Measurements from ENCODE around the gene ZC3H12C.

Gene ZC3H12C

GRCh38 chr11:110176366-110177085 is 83.3 kb downstream of the ZC3H12C start:
- Histone ChIP-seq H3K9me3 (ENCODE audit: control insufficient read depth, low read length) (no peaks in the 10 kb centered on the region), H3K27me3 (replicated peaks; ENCODE audit: control insufficient read depth, insufficient read depth, low read length, poor library complexity, severe bottlenecking) (no peaks in the 10 kb centered on the region), H3K36me3 (ENCODE audit: control insufficient read depth, insufficient read depth, low read length) (no peaks in the 10 kb centered on the region), H3K4me3 (ENCODE audit: insufficient read depth, low read depth, low read length, poor library complexity, severe bottlenecking) (no peak overlapping the region), H3K4me1 (ENCODE audit: control insufficient read depth, insufficient read depth, low read length, poor library complexity, severe bottlenecking) (peaks cover 3% of the 10 kb centered on the region), H3K27ac (ENCODE audit: insufficient read depth, low read length, poor library complexity, severe bottlenecking) (no peak overlapping the region)
- DNase-seq = no peak

- H3K36me3 ChIP-seq (ENCODE audit: control insufficient read depth, insufficient read depth, low read length) = no peaks in the 10 kb centered on the region
- no peaks in the 10 kb centered on the region for H3K27me3 ChIP-seq (replicated peaks; ENCODE audit: control insufficient read depth, insufficient read depth, low read length, poor library complexity, severe bottlenecking)
- no peak overlapping the region for H3K4me3 ChIP-seq (ENCODE audit: insufficient read depth, low read depth, low read length, poor library complexity, severe bottlenecking)
- DNase-seq = no peak
- peaks cover 3% of the 10 kb centered on the region for H3K4me1 ChIP-seq (ENCODE audit: control insufficient read depth, insufficient read depth, low read length, poor library complexity, severe bottlenecking)
- no peak overlapping the region for H3K27ac ChIP-seq (ENCODE audit: insufficient read depth, low read length, poor library complexity, severe bottlenecking)
- no peaks in the 10 kb centered on the region for H3K9me3 ChIP-seq (ENCODE audit: control insufficient read depth, low read length)
Observed at GRCh38 chr11:110177086-110177456, 83.9 kb downstream of the ZC3H12C start.

DNA sequence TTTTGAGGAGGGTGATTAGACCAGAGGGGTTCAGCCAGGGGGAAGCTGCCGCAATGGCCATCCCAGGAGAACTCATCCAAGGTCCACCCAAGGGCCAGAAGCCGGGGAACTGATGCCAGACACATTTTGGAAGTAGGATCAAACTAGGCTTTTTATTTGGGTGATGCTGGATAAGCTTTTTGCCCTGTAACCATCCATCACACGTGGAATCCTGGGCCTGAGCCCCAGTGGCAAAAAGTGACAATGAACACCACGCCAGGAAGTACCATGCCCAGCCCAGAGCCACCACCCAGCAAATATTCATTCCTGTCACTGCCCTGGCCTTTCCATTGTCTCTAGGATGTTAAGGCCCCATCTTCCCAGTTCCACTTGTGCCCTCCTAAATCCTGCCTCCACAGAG is 85.9 kb downstream of the ZC3H12C start:
- no peak overlapping the region for H3K4me3 ChIP-seq (ENCODE audit: insufficient read depth, low read depth, low read length, poor library complexity, severe bottlenecking)

GRCh38 chr11:110182886-110183285 is 89.7 kb downstream of the ZC3H12C start:
- H3K27ac ChIP-seq (ENCODE audit: insufficient read depth, low read length, poor library complexity, severe bottlenecking) = no peak overlapping the region
- no peak overlapping the region for H3K4me3 ChIP-seq (ENCODE audit: insufficient read depth, low read depth, low read length, poor library complexity, severe bottlenecking)
- no peaks in the 10 kb centered on the region for H3K27me3 ChIP-seq (replicated peaks; ENCODE audit: control insufficient read depth, insufficient read depth, low read length, poor library complexity, severe bottlenecking)
- H3K9me3 ChIP-seq (ENCODE audit: control insufficient read depth, low read length) = no peaks in the 10 kb centered on the region
- H3K4me1 ChIP-seq (ENCODE audit: control insufficient read depth, insufficient read depth, low read length, poor library complexity, severe bottlenecking) = no peaks in the 10 kb centered on the region
- no peak for DNase-seq
- no peaks in the 10 kb centered on the region for H3K36me3 ChIP-seq (ENCODE audit: control insufficient read depth, insufficient read depth, low read length)

More for the DNA sequence above, 85.9 kb downstream of the ZC3H12C start:
- Histone ChIP-seq H3K27ac (ENCODE audit: insufficient read depth, low read length, poor library complexity, severe bottlenecking) (no peak overlapping the region), H3K36me3 (ENCODE audit: control insufficient read depth, insufficient read depth, low read length) (no peaks in the 10 kb centered on the region), H3K9me3 (ENCODE audit: control insufficient read depth, low read length) (no peaks in the 10 kb centered on the region), H3K27me3 (replicated peaks; ENCODE audit: control insufficient read depth, insufficient read depth, low read length, poor library complexity, severe bottlenecking) (no peaks in the 10 kb centered on the region), H3K4me1 (ENCODE audit: control insufficient read depth, insufficient read depth, low read length, poor library complexity, severe bottlenecking) (peaks cover under 1% of the 10 kb centered on the region)
- DNase-seq = no peak

DNA sequence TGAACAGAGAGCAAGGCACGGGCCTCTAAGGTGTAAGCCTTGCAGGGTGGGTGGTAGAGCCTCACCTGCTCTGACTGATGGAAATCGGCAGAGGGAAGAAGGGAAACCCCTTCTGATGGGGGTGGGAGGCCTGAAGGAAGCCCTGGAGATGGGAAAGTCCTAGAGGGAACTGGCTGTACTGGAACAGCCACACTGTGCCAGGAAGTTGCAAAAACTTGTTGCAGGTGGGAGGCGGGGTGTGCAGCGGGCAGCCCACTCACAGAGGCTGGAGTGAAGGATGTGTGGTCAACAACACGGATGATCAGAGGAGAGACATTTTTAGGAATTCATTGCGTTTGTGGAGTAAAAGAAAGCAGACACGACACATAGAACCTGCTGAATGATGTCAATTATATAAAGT is 91.3 kb downstream of the ZC3H12C start:
- Histone ChIP-seq H3K4me3 (ENCODE audit: insufficient read depth, low read depth, low read length, poor library complexity, severe bottlenecking) (no peak overlapping the region), H3K27me3 (replicated peaks; ENCODE audit: control insufficient read depth, insufficient read depth, low read length, poor library complexity, severe bottlenecking) (no peaks in the 10 kb centered on the region), H3K27ac (ENCODE audit: insufficient read depth, low read length, poor library complexity, severe bottlenecking) (no peak overlapping the region), H3K4me1 (ENCODE audit: control insufficient read depth, insufficient read depth, low read length, poor library complexity, severe bottlenecking) (no peaks in the 10 kb centered on the region), H3K9me3 (ENCODE audit: control insufficient read depth, low read length) (no peaks in the 10 kb centered on the region), H3K36me3 (ENCODE audit: control insufficient read depth, insufficient read depth, low read length) (no peaks in the 10 kb centered on the region)
- no peak for DNase-seq

DNA sequence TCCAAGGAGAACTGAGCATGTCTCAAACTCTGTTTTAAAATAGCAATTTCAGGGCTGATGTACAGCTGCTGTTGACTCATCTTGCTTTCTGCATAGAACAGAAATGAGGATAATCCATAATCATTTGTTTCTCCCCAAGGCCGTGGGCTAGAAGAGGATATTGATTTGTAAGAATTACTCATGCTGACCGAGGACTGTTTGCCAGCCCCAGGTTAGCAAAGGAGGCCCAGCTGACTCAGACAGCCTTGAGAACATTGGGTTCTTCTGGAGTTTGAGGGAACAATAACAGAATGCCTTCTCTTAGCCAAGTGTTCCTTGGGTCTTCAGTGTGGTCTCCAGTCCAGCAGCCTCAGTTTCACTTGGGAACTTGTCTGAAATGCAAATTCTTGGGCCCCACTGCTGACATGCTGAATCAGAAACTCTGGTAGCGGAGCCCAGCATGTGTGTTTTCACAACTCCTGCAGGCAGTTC is 92.0 kb downstream of the ZC3H12C start:
- H3K4me3 ChIP-seq (ENCODE audit: insufficient read depth, low read depth, low read length, poor library complexity, severe bottlenecking) = no peak overlapping the region

DNA sequence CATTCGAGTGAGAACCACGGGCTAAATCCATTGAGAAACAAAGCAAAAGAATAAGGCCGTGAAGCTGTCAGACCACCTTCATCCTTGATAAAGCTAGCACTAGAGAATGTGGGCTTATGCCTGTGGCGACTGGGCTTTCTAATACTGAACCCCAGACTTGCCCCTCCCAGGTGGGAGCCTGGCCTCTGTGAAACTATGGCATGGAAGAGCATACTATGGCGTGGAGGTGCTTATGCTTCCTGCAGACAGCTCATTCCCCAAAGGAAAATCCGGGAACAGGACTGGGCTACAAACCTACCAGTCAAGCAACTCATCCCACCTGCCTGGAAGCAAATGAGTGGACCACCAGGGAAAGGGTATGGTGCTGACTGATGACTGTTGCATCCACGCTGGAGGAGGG is 92.4 kb downstream of the ZC3H12C start:
- Histone ChIP-seq H3K27me3 (replicated peaks; ENCODE audit: control insufficient read depth, insufficient read depth, low read length, poor library complexity, severe bottlenecking) (no peaks in the 10 kb centered on the region), H3K27ac (ENCODE audit: insufficient read depth, low read length, poor library complexity, severe bottlenecking) (no peak overlapping the region), H3K4me3 (ENCODE audit: insufficient read depth, low read depth, low read length, poor library complexity, severe bottlenecking) (no peak overlapping the region), H3K9me3 (ENCODE audit: control insufficient read depth, low read length) (no peaks in the 10 kb centered on the region), H3K4me1 (ENCODE audit: control insufficient read depth, insufficient read depth, low read length, poor library complexity, severe bottlenecking) (no peaks in the 10 kb centered on the region), H3K36me3 (ENCODE audit: control insufficient read depth, insufficient read depth, low read length) (no peaks in the 10 kb centered on the region)
- no peak for DNase-seq

More for the DNA sequence above, 92.0 kb downstream of the ZC3H12C start:
- H3K4me1 ChIP-seq (ENCODE audit: control insufficient read depth, insufficient read depth, low read length, poor library complexity, severe bottlenecking) = no peaks in the 10 kb centered on the region
- H3K27ac ChIP-seq (ENCODE audit: insufficient read depth, low read length, poor library complexity, severe bottlenecking) = no peak overlapping the region
- no peaks in the 10 kb centered on the region for H3K27me3 ChIP-seq (replicated peaks; ENCODE audit: control insufficient read depth, insufficient read depth, low read length, poor library complexity, severe bottlenecking)
- no peak for DNase-seq
- H3K36me3 ChIP-seq (ENCODE audit: control insufficient read depth, insufficient read depth, low read length) = no peaks in the 10 kb centered on the region
- H3K9me3 ChIP-seq (ENCODE audit: control insufficient read depth, low read length) = no peaks in the 10 kb centered on the region

GRCh38 chr11:110186456-110186855 is 93.3 kb downstream of the ZC3H12C start:
- Histone ChIP-seq H3K36me3 (ENCODE audit: control insufficient read depth, insufficient read depth, low read length) (no peaks in the 10 kb centered on the region), H3K27me3 (replicated peaks; ENCODE audit: control insufficient read depth, insufficient read depth, low read length, poor library complexity, severe bottlenecking) (no peaks in the 10 kb centered on the region), H3K9me3 (ENCODE audit: control insufficient read depth, low read length) (no peaks in the 10 kb centered on the region), H3K4me3 (ENCODE audit: insufficient read depth, low read depth, low read length, poor library complexity, severe bottlenecking) (no peak overlapping the region), H3K27ac (ENCODE audit: insufficient read depth, low read length, poor library complexity, severe bottlenecking) (no peak overlapping the region), H3K4me1 (ENCODE audit: control insufficient read depth, insufficient read depth, low read length, poor library complexity, severe bottlenecking) (no peaks in the 10 kb centered on the region)
- no peak for DNase-seq

GRCh38 chr11:110186867-110187266 is 93.7 kb downstream of the ZC3H12C start:
- DNase-seq = no peak
- Histone ChIP-seq H3K27ac (ENCODE audit: insufficient read depth, low read length, poor library complexity, severe bottlenecking) (no peak overlapping the region), H3K27me3 (replicated peaks; ENCODE audit: control insufficient read depth, insufficient read depth, low read length, poor library complexity, severe bottlenecking) (no peaks in the 10 kb centered on the region), H3K36me3 (ENCODE audit: control insufficient read depth, insufficient read depth, low read length) (no peaks in the 10 kb centered on the region), H3K4me1 (ENCODE audit: control insufficient read depth, insufficient read depth, low read length, poor library complexity, severe bottlenecking) (no peaks in the 10 kb centered on the region), H3K4me3 (ENCODE audit: insufficient read depth, low read depth, low read length, poor library complexity, severe bottlenecking) (no peak overlapping the region), H3K9me3 (ENCODE audit: control insufficient read depth, low read length) (no peaks in the 10 kb centered on the region)

DNA sequence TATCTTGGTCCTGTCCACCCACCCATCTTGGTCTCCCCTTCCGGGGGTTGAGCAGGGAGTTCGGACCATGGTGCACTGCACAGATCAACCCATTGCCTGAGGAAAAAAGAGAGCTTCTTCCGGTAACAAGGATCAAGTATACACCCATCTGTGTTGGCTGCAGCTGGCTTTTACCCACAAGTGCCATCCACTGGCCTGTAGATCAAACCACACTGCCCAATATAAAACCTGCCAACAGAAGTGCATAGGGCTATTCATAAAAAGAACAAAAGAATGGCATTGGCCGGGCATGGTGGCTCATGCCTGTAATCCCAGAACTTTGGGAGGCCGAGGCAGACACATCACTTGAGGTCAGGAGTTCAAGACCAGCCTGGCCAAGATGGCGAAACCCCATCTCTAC is 94.5 kb downstream of the ZC3H12C start:
- Histone ChIP-seq H3K4me1 (ENCODE audit: control insufficient read depth, insufficient read depth, low read length, poor library complexity, severe bottlenecking) (peaks cover 1% of the 10 kb centered on the region), H3K4me3 (ENCODE audit: insufficient read depth, low read depth, low read length, poor library complexity, severe bottlenecking) (no peak overlapping the region), H3K27me3 (replicated peaks; ENCODE audit: control insufficient read depth, insufficient read depth, low read length, poor library complexity, severe bottlenecking) (no peaks in the 10 kb centered on the region), H3K9me3 (ENCODE audit: control insufficient read depth, low read length) (no peaks in the 10 kb centered on the region), H3K27ac (ENCODE audit: insufficient read depth, low read length, poor library complexity, severe bottlenecking) (no peak overlapping the region), H3K36me3 (ENCODE audit: control insufficient read depth, insufficient read depth, low read length) (no peaks in the 10 kb centered on the region)
- no peak for DNase-seq

Measured in effector memory CD4-positive, alpha-beta T cell (primary cell).